GM21526 (cell line): ENCODE results near the gene NMNAT2.

ENCODE experiments used
- ATAC-seq: cut with Tn5 transposase; IDR thresholded peaks from one replicate; pipeline ENCODE4 v1.9.1; 2021; ENCODE audit warnings: moderate library complexity; ENCODE audit not compliant: unreplicated experiment, low FRiP score

Gene NMNAT2

GRCh38 chr1:183368213-183369108 is 49.7 kb downstream of the NMNAT2 start:
- ATAC-seq: no peak

- ATAC-seq: no peak
Observed at GRCh38 chr1:183366116-183366515, 52.1 kb downstream of the NMNAT2 start.

GRCh38 chr1:183365676-183366075 is 52.5 kb downstream of the NMNAT2 start:
- ATAC-seq: no peak

- ATAC-seq: no peak
Observed at GRCh38 chr1:183365093-183365492, 53.1 kb downstream of the NMNAT2 start.

GRCh38 chr1:183363972-183364371 is 54.2 kb downstream of the NMNAT2 start:
- no peak for ATAC-seq

- ATAC-seq: no peak
Observed at GRCh38 chr1:183361081-183361480, 57.1 kb downstream of the NMNAT2 start.

- ATAC-seq: no peak
Observed at GRCh38 chr1:183360473-183360872, 57.7 kb downstream of the NMNAT2 start.

GRCh38 chr1:183356534-183357182 is 61.5 kb downstream of the NMNAT2 start:
- ATAC-seq: no peak

- no peak for ATAC-seq
Observed at GRCh38 chr1:183355797-183356196, 62.4 kb downstream of the NMNAT2 start.

- ATAC-seq: no peak
Observed at GRCh38 chr1:183355181-183355580, 63.0 kb downstream of the NMNAT2 start.

- no peak for ATAC-seq
Observed at GRCh38 chr1:183353597-183353996, 64.6 kb downstream of the NMNAT2 start.

- no peak for ATAC-seq
Observed at GRCh38 chr1:183349201-183349711, 68.9 kb downstream of the NMNAT2 start.

- no peak for ATAC-seq
Observed at GRCh38 chr1:183346276-183346732, 71.9 kb downstream of the NMNAT2 start.

- no peak for ATAC-seq
Observed at GRCh38 chr1:183339556-183340167, 78.5 kb downstream of the NMNAT2 start.

- no peak for ATAC-seq
Observed at GRCh38 chr1:183331091-183331742, 87.0 kb downstream of the NMNAT2 start.

GRCh38 chr1:183330335-183330734 is 87.8 kb downstream of the NMNAT2 start:
- ATAC-seq: no peak

- no peak for ATAC-seq
Observed at GRCh38 chr1:183328371-183328770, 89.8 kb downstream of the NMNAT2 start.

- ATAC-seq: no peak
Observed at GRCh38 chr1:183327434-183328290, 90.5 kb downstream of the NMNAT2 start.

- no peak for ATAC-seq
Observed at GRCh38 chr1:183323849-183324683, 94.1 kb downstream of the NMNAT2 start.
